A549 treated with GW870086 at 1 μM for 4 hours (cell line): ENCODE results near the gene PSRC1. TPM values are rescaled to one million over a fixed set of nuclear protein-coding genes. Genes with fewer than 3 reads are reported as not detected.

Experiments used
- total RNA-seq: library from RNA; stranded (reverse); fragments of 200-300 nt; extraction: Qiagen RNA extraction; gene quantifications from 5 replicates; pipeline ENCODE4 v1.2.3, GENCODE V29; 2022; ENCODE audit warnings: low read depth

The PSRC1 gene
- 17.8 to 25.7 TPM (median 23.8 TPM) in 5 replicates for total RNA-seq

GRCh38 chr1:109282952-109283747 lies at the start of gene PSRC1:
TSS of gene PSRC1 (minus strand) at chr1:109283145.

GRCh38 chr1:109306832-109307273 lies 23.9 kb upstream of the PSRC1 start, which contains the start of gene MYBPHL:
TSS of gene MYBPHL (minus strand) at chr1:109307011. CDS start at chr1:109306991, 20 bp downstream.

GRCh38 chr1:109248797-109249629 lies 33.9 kb downstream of the PSRC1 start, which contains the start of gene CELSR2:
TSS of gene CELSR2 (plus strand) at chr1:109249539. CDS start at chr1:109250080, 541 bp downstream.

Other genes with a start within 250 kb of the PSRC1 start
- gene WDR47, start 241.0 kb downstream of the PSRC1 start, total RNA-seq, result 6.0 to 8.8 TPM (median 8.2 TPM) in 5 replicates
- 23.8 to 37.0 TPM (median 29.2 TPM) in 5 replicates for gene TAF13, start 207.1 kb downstream of the PSRC1 start, total RNA-seq
- 8.2 to 10.2 TPM (median 9.7 TPM) in 5 replicates for gene TMEM167B, start 192.4 kb downstream of the PSRC1 start, total RNA-seq
- gene ELAPOR1, start 169.0 kb downstream of the PSRC1 start, total RNA-seq, result 0.38 to 1.1 TPM (median 0.44 TPM) in 5 replicates
- gene SARS1, start 69.2 kb downstream of the PSRC1 start, total RNA-seq, result 87.7 to 101 TPM (median 89.8 TPM) in 5 replicates
- 3.5 to 5.1 TPM (median 4.8 TPM) in 5 replicates for gene CELSR2, start 33.6 kb downstream of the PSRC1 start, total RNA-seq
- gene MYBPHL, start 23.9 kb upstream of the PSRC1 start, total RNA-seq, result not detected in 5 replicates
- gene SORT1, start 114.8 kb upstream of the PSRC1 start, total RNA-seq, result 3.3 to 4.6 TPM (median 4.0 TPM) in 5 replicates
- 107 to 114 TPM (median 110 TPM) in 5 replicates for gene PSMA5, start 143.3 kb upstream of the PSRC1 start, total RNA-seq
- gene SYPL2, start 183.4 kb upstream of the PSRC1 start, total RNA-seq, result 0.07 to 0.11 TPM (median 0.10 TPM) in 5 replicates
- gene ATXN7L2, start 200.8 kb upstream of the PSRC1 start, total RNA-seq, result 1.7 to 2.3 TPM (median 2.1 TPM) in 5 replicates
- 4.0 to 5.1 TPM (median 4.4 TPM) in 5 replicates for gene CYB561D1, start 210.9 kb upstream of the PSRC1 start, total RNA-seq
- 1.1 to 1.4 TPM (median 1.2 TPM) in 5 replicates for gene AMIGO1, start 226.6 kb upstream of the PSRC1 start, total RNA-seq